ENCODE data around the gene SCAF4.
A peak's percentile ranks its signal among the peaks of the same experiment; 100 is the strongest.
"Not testable (repeated sequence)": the region's sequence is repeated elsewhere in the genome, so short reads cannot be mapped to it uniquely, and the experiment has no call there.

The SCAF4 gene

GRCh38 chr21:31650930-31651329 is 81.0 kb downstream of the SCAF4 start:
- Histone ChIP-seq H3K4me3 (no peak overlapping the region), H4K20me1 (no peaks in the 10 kb centered on the region), H3K9ac (no peak overlapping the region), H3K4me2 (no peak overlapping the region), H3K36me3 (no peaks in the 10 kb centered on the region), H3K4me1 (peaks cover 6 to 16% (median 11%) of the 10 kb centered on the region in 10 experiments; a peak in 15 of 20 replicates), H3K27ac (no peak overlapping the region), H3K27me3 (no peaks in the 10 kb centered on the region), H3K9me3 (replicated peaks in 1 of 11) (peaks cover 6 to 45% (median 31%) of the 10 kb centered on the region in 11 experiments; a peak in 20 of 22 replicates)
- no peak for TF ChIP-seq Cebpa-rat (IDR thresholded peaks at IDR 0.05)

GRCh38 chr21:31647650-31648049 is 84.3 kb downstream of the SCAF4 start:
- Histone ChIP-seq H3K9ac (no peak overlapping the region), H3K27me3 (no peaks in the 10 kb centered on the region), H3K27ac (no peak overlapping the region), H3K9me3 (replicated peaks in 1 of 11) (peaks cover 6 to 40% (median 21%) of the 10 kb centered on the region in 11 experiments; a peak in 18 of 22 replicates), H4K20me1 (no peaks in the 10 kb centered on the region), H3K4me3 (no peak overlapping the region), H3K36me3 (no peaks in the 10 kb centered on the region), H3K4me1 (peaks cover 0 to 10% (median 0%) of the 10 kb centered on the region in 10 experiments; a peak in 3 of 20 replicates), H3K4me2 (peak overlapping the region in 2 of 11 experiments; percentile 13 to 34; a peak in 3 of 22 replicates)
- TF ChIP-seq Cebpa-rat (IDR thresholded peaks at IDR 0.05), result no peak

GRCh38 chr21:31644643-31645042 is 87.3 kb downstream of the SCAF4 start:
- Histone ChIP-seq H3K4me2 (no peak overlapping the region), H3K27me3 (no peaks in the 10 kb centered on the region), H4K20me1 (no peaks in the 10 kb centered on the region), H3K27ac (no peak overlapping the region), H3K36me3 (no peaks in the 10 kb centered on the region), H3K9ac (no peak overlapping the region), H3K4me1 (peaks cover 0 to 10% (median 0%) of the 10 kb centered on the region in 10 experiments; a peak in 3 of 20 replicates), H3K4me3 (no peak overlapping the region), H3K9me3 (replicated peaks in 1 of 11) (peaks cover under 1 to 36% (median 17%) of the 10 kb centered on the region in 11 experiments; a peak in 18 of 22 replicates)
- TF ChIP-seq Cebpa-rat (IDR thresholded peaks at IDR 0.05), result no peak

GRCh38 chr21:31641416-31641922 is 90.4 kb downstream of the SCAF4 start:
- Histone ChIP-seq H3K4me3 (no peak overlapping the region), H4K20me1 (no peaks in the 10 kb centered on the region), H3K4me1 (no peaks in the 10 kb centered on the region), H3K9me3 (replicated peaks in 1 of 11) (peaks cover 3 to 34% (median 15%) of the 10 kb centered on the region in 11 experiments; a peak in 17 of 22 replicates), H3K36me3 (no peaks in the 10 kb centered on the region), H3K9ac (no peak overlapping the region), H3K27ac (no peak overlapping the region), H3K27me3 (no peaks in the 10 kb centered on the region), H3K4me2 (no peak overlapping the region)
- no peak for TF ChIP-seq Cebpa-rat (IDR thresholded peaks at IDR 0.05)

- Histone ChIP-seq H3K27me3 (no peaks in the 10 kb centered on the region), H3K4me2 (no peak overlapping the region), H3K9ac (no peak overlapping the region), H3K27ac (no peak overlapping the region), H3K9me3 (replicated peaks in 1 of 11) (peaks cover 3 to 33% (median 19%) of the 10 kb centered on the region in 11 experiments; a peak in 19 of 22 replicates), H3K4me1 (no peaks in the 10 kb centered on the region), H4K20me1 (no peaks in the 10 kb centered on the region), H3K36me3 (no peaks in the 10 kb centered on the region), H3K4me3 (no peak overlapping the region)
- TF ChIP-seq Cebpa-rat (IDR thresholded peaks at IDR 0.05), result no peak
These were observed 95.0 kb downstream of the SCAF4 start for GRCh38 chr21:31636874-31637273.

- peaks cover 0 to 10% (median 0%) of the 10 kb centered on the region in 10 experiments; a peak in 2 of 20 replicates for H3K4me1 ChIP-seq
- TF ChIP-seq Cebpa-rat (IDR thresholded peaks at IDR 0.05), result no peak
- peaks cover 0 to 24% (median 15%) of the 10 kb centered on the region in 11 experiments; a peak in 16 of 22 replicates for H3K9me3 ChIP-seq (replicated peaks in 1 of 11)
- H4K20me1 ChIP-seq, result no peaks in the 10 kb centered on the region
- no peak overlapping the region for H3K4me2 ChIP-seq
- H3K9ac ChIP-seq, result no peak overlapping the region
- no peaks in the 10 kb centered on the region for H3K36me3 ChIP-seq
- no peak overlapping the region for H3K4me3 ChIP-seq
- no peaks in the 10 kb centered on the region for H3K27me3 ChIP-seq
- no peak overlapping the region for H3K27ac ChIP-seq
These were observed 96.9 kb downstream of the SCAF4 start for GRCh38 chr21:31634993-31635392.

- H3K27ac ChIP-seq, H3K4me2 ChIP-seq, H3K9ac ChIP-seq, H3K36me3 ChIP-seq, H3K27me3 ChIP-seq, H3K4me3 ChIP-seq, H4K20me1 ChIP-seq: not testable (repeated sequence)
- Histone ChIP-seq H3K9me3 (replicated peaks in 1 of 11) (peaks cover 0 to 15% (median 10%) of the 10 kb centered on the region in 11 experiments; a peak in 14 of 22 replicates), H3K4me1 (peaks cover 0 to 10% (median 0%) of the 10 kb centered on the region in 10 experiments; a peak in 2 of 20 replicates)
These were observed 100.0 kb downstream of the SCAF4 start for GRCh38 chr21:31631881-31632280.

GRCh38 chr21:31629972-31630711 is 101.8 kb downstream of the SCAF4 start:
- no peak overlapping the region for H3K4me3 ChIP-seq

GRCh38 chr21:31624961-31625491 is 106.9 kb downstream of the SCAF4 start:
- Histone ChIP-seq H3K9me3 (replicated peaks in 1 of 11) (peaks cover 0 to 5% (median 0%) of the 10 kb centered on the region in 11 experiments; a peak in 1 of 22 replicates), H3K27ac (no peak overlapping the region)

More at GRCh38 chr21:31629972-31630711, 101.8 kb downstream of the SCAF4 start:
- Histone ChIP-seq H3K4me2 (no peak overlapping the region), H4K20me1 (no peaks in the 10 kb centered on the region), H3K27me3 (no peaks in the 10 kb centered on the region), H3K4me1 (peaks cover 0 to 10% (median 0%) of the 10 kb centered on the region in 10 experiments; a peak in 2 of 20 replicates), H3K27ac (no peak overlapping the region), H3K36me3 (no peaks in the 10 kb centered on the region), H3K9ac (no peak overlapping the region), H3K9me3 (replicated peaks in 1 of 11) (peaks cover 0 to 13% (median 9%) of the 10 kb centered on the region in 11 experiments; a peak in 9 of 22 replicates)
- TF ChIP-seq Cebpa-rat (IDR thresholded peaks at IDR 0.05), result no peak

More at GRCh38 chr21:31624961-31625491, 106.9 kb downstream of the SCAF4 start:
- no peaks in the 10 kb centered on the region for H3K36me3 ChIP-seq
- H3K9ac ChIP-seq, result no peak overlapping the region
- H4K20me1 ChIP-seq, result no peaks in the 10 kb centered on the region
- H3K4me2 ChIP-seq, result no peak overlapping the region
- no peaks in the 10 kb centered on the region for H3K27me3 ChIP-seq
- peaks cover 6 to 12% (median 9%) of the 10 kb centered on the region in 10 experiments for H3K4me1 ChIP-seq
- no peak for TF ChIP-seq Cebpa-rat (IDR thresholded peaks at IDR 0.05)
- H3K4me3 ChIP-seq, result no peak overlapping the region
